H1 (cell line): ENCODE results near the gene FASN.

ENCODE experiments used
- BCL11A ChIP-seq, 2 experiments: IDR thresholded peaks; one replicate each; pipeline ENCODE4 v1.6.1; 2011; ENCODE audit warnings: low read depth in 2 of 2, low read length in 2 of 2, mild to moderate bottlenecking in 2 of 2
- CHD2 ChIP-seq: IDR thresholded peaks from 2 replicates; pipeline ENCODE4 v1.6.1; 2012; ENCODE audit warnings: low read length, improper control_type of control experiment
- CTCF ChIP-seq, 3 experiments: IDR thresholded peaks; 1 replicate in 2 of 3; 2 replicates in 1 of 3; pipeline versions ENCODE4 v1.5.1 to v1.6.1; 2011; ENCODE audit warnings: low read length in 3 of 3, mild to moderate bottlenecking in 3 of 3, inconsistent platforms in 2 of 3, low read depth in 1 of 3, moderate library complexity in 1 of 3; ENCODE audit not compliant: insufficient read depth in 1 of 3; ENCODE audit errors: control extremely low read depth in 1 of 3
- EGR1 ChIP-seq: IDR thresholded peaks from 2 replicates; pipeline ENCODE4 v1.6.1; 2011; ENCODE audit warnings: low read depth, low read length, borderline replicate concordance
- PHF8 ChIP-seq: fragments of 200-600 bp; sonication (generic); conservative IDR thresholded peaks from 2 replicates; pipeline ENCODE4 v1.7.1; 2012; ENCODE audit warnings: low read depth, mild to moderate bottlenecking, inconsistent platforms, low read length, moderate library complexity
- POLR2A ChIP-seq, 2 experiments: IDR thresholded peaks; 1 replicate in 1 of 2; 2 replicates in 1 of 2; pipeline ENCODE4 v1.6.1; 2011; ENCODE audit warnings: low read depth in 2 of 2, low read length in 2 of 2, mild to moderate bottlenecking in 2 of 2; ENCODE audit errors: control extremely low read depth in 1 of 2
- POLR2AphosphoS5 ChIP-seq: IDR thresholded peaks from 2 replicates; pipeline ENCODE4 v1.6.1; 2011; ENCODE audit warnings: low read depth, low read length
- RAD21 ChIP-seq, 2 experiments: IDR thresholded peaks in 1 of 2; conservative IDR thresholded peaks in 1 of 2; 2 replicates each; pipeline ENCODE4 v1.6.1; 2011; ENCODE audit warnings: low read depth in 2 of 2, low read length in 2 of 2, improper control_type of control experiment in 1 of 2, inconsistent platforms in 1 of 2, mild to moderate bottlenecking in 1 of 2, moderate library complexity in 1 of 2
- SIRT6 ChIP-seq: IDR thresholded peaks from one replicate; pipeline ENCODE4 v1.7.1; 2012; ENCODE audit warnings: low read length, inconsistent platforms
- SIX5 ChIP-seq: IDR thresholded peaks from 2 replicates; pipeline ENCODE4 v1.6.1; 2011; ENCODE audit warnings: mild to moderate bottlenecking, low read depth, low read length
- SUZ12 ChIP-seq: fragments of 200-600 bp; sonication (generic); IDR thresholded peaks from 2 replicates; pipeline ENCODE4 v1.6.1; 2012; ENCODE audit warnings: mild to moderate bottlenecking, inconsistent platforms, low read length, moderate library complexity, mixed read lengths
- ZNF274 ChIP-seq: IDR thresholded peaks from 2 replicates; pipeline ENCODE4 v1.7.0; 2012; ENCODE audit warnings: low read length, borderline replicate concordance; ENCODE audit errors: extremely low read depth
- TF ChIP-seq, protein P1 (sequence below): IDR thresholded peaks from 2 replicates; pipeline ENCODE4 v1.6.1; 2012; ENCODE audit warnings: low read length, inconsistent platforms
- TF ChIP-seq, protein P2 (sequence below): IDR thresholded peaks from 2 replicates; pipeline ENCODE4 v1.6.1; 2012; ENCODE audit warnings: inconsistent platforms

- TF ChIP-seq SIRT6 (no peak), BCL11A (IDR thresholded peaks at IDR 0.05; ENCODE audit: low read depth in 2 of 2, low read length in 2 of 2) (no peak), PHF8 (no peak), SUZ12 (no peak), CTCF (IDR thresholded peaks at IDR 0.05; ENCODE audit: control extremely low read depth in 1 of 3, insufficient read depth in 1 of 3, low read depth in 1 of 3, low read length in 3 of 3) (no peak), EGR1 (no peak), POLR2AphosphoS5 (no peak), CHD2 (no peak), RAD21 (IDR thresholded peaks at IDR 0.05 in 1 of 2, conservative IDR thresholded peaks at IDR 0.05 in 1 of 2; ENCODE audit: low read depth in 2 of 2, low read length in 2 of 2) (no peak), SIX5 (no peak), ZNF274 (no peak), POLR2A (IDR thresholded peaks at IDR 0.05; ENCODE audit: control extremely low read depth in 1 of 2, low read depth in 2 of 2, low read length in 2 of 2) (no peak)
- TF ChIP-seq, protein P1, sequence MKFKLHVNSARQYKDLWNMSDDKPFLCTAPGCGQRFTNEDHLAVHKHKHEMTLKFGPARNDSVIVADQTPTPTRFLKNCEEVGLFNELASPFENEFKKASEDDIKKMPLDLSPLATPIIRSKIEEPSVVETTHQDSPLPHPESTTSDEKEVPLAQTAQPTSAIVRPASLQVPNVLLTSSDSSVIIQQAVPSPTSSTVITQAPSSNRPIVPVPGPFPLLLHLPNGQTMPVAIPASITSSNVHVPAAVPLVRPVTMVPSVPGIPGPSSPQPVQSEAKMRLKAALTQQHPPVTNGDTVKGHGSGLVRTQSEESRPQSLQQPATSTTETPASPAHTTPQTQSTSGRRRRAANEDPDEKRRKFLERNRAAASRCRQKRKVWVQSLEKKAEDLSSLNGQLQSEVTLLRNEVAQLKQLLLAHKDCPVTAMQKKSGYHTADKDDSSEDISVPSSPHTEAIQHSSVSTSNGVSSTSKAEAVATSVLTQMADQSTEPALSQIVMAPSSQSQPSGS = no peak
- TF ChIP-seq, protein P2, sequence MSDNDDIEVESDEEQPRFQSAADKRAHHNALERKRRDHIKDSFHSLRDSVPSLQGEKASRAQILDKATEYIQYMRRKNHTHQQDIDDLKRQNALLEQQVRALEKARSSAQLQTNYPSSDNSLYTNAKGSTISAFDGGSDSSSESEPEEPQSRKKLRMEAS = no peak
These were observed 15.0 kb downstream of the FASN start for GRCh38 chr17:82083009-82083408.
